Measurements from ENCODE around the gene GDI1. TPM values are rescaled to one million over a fixed set of nuclear protein-coding genes. Genes with fewer than 3 reads are reported as not detected.
A peak's percentile ranks its signal among the peaks of the same experiment; 100 is the strongest.

GDI1 gene
- total RNA-seq, 1 experiment from 2014 or later, result 96.1 TPM

- ATAC-seq (peak; percentile 45), DNase-seq (peak; percentile 10)
- Histone ChIP-seq H2AFZ (ENCODE audit: low read length) (peak overlapping the region; percentile 53; the same call in 1 of the 2 replicates), H3K4me1 (ENCODE audit: insufficient read depth, low read length) (peaks cover 12% of the 10 kb centered on the region), H3K4me3 (ENCODE audit: low read length) (peak overlapping the region; percentile 85), H3K4me2 (ENCODE audit: low read length) (peak overlapping the region; percentile 98), H3K9ac (ENCODE audit: low read length) (peak overlapping the region; percentile 70), H4K20me1 (ENCODE audit: low read length) (peaks cover 11% of the 10 kb centered on the region), H3K27me3 (ENCODE audit: low read length) (no peaks in the 10 kb centered on the region), H3K27ac (ENCODE audit: low read length) (peak overlapping the region; percentile 43), H3F3A (ENCODE audit: low read length, unreplicated experiment) (no peaks in the 10 kb centered on the region), H3K79me2 (ENCODE audit: low read length) (peaks cover 39% of the 10 kb centered on the region), H3K36me3 (ENCODE audit: low read depth, low read length) (no peaks in the 10 kb centered on the region; the same call in 1 of the 2 replicates), H3K9me3 (ENCODE audit: low read length) (no peaks in the 10 kb centered on the region), H3K9me2 (replicated peaks; ENCODE audit: low read length) (no peaks in the 10 kb centered on the region)
- intact Hi-C loops (cut with micrococcal nuclease), result no loop called here
- BruUV-seq (replicated peaks), result no TSS peak
- TF ChIP-seq CTCF (conservative IDR thresholded peaks at IDR 0.05; ENCODE audit: low read depth, low read length), result no peak
- TF ChIP-seq EZH2phosphoT487 (IDR thresholded peaks at IDR 0.05; ENCODE audit: borderline replicate concordance, low read length), result no peak
- no peak for TF ChIP-seq EZH2 (IDR thresholded peaks at IDR 0.05; ENCODE audit: low read length, unreplicated experiment)
- ChIA-PET CTCF (no interaction called here), POLR2A (ENCODE audit: unreplicated experiment) (no interaction called here)
These were observed 476 bp upstream of the GDI1 start for GRCh38 chrX:154436374-154436982.

- peaks cover 4% of the 10 kb centered on the region; the same call in 1 of the 2 replicates for H3K36me3 ChIP-seq (ENCODE audit: low read depth, low read length)
- ChIA-PET POLR2A (ENCODE audit: unreplicated experiment) (no interaction called here), CTCF (no interaction called here)
- no peaks in the 10 kb centered on the region for H3K27me3 ChIP-seq (ENCODE audit: low read length)
- H3K27ac ChIP-seq (ENCODE audit: low read length), result no peak overlapping the region
- H3K9me2 ChIP-seq (replicated peaks; ENCODE audit: low read length), result no peaks in the 10 kb centered on the region
- ATAC-seq (no peak; the same call in 1 of the 2 replicates), DNase-seq (no peak)
- H3F3A ChIP-seq (ENCODE audit: low read length, unreplicated experiment), result no peaks in the 10 kb centered on the region
- peak overlapping the region; percentile 85 for H3K4me3 ChIP-seq (ENCODE audit: low read length)
- TF ChIP-seq EZH2phosphoT487 (IDR thresholded peaks at IDR 0.05; ENCODE audit: borderline replicate concordance, low read length), result no peak
- no peak for TF ChIP-seq EZH2 (IDR thresholded peaks at IDR 0.05; ENCODE audit: low read length, unreplicated experiment)
- TF ChIP-seq CTCF (conservative IDR thresholded peaks at IDR 0.05; ENCODE audit: low read depth, low read length), result no peak
- peak overlapping the region; percentile 70 for H3K9ac ChIP-seq (ENCODE audit: low read length)
- intact Hi-C loops (cut with micrococcal nuclease), result no loop called here
- TSS peak; percentile 6 for BruUV-seq (replicated peaks)
- H2AFZ ChIP-seq (ENCODE audit: low read length), result no peak overlapping the region
- H3K79me2 ChIP-seq (ENCODE audit: low read length), result peaks cover 39% of the 10 kb centered on the region
- no peaks in the 10 kb centered on the region for H3K9me3 ChIP-seq (ENCODE audit: low read length)
- H3K4me2 ChIP-seq (ENCODE audit: low read length), result peak overlapping the region; percentile 98
- peaks cover 11% of the 10 kb centered on the region for H4K20me1 ChIP-seq (ENCODE audit: low read length)
- peaks cover 21% of the 10 kb centered on the region for H3K4me1 ChIP-seq (ENCODE audit: insufficient read depth, low read length)
These were observed 1.3 kb downstream of the GDI1 start for GRCh38 chrX:154437971-154438893.

All from PC-3 (cell line).